Globus pallidus (tissue), 1 donor: ENCODE data around the gene SPTAN1.
"Not testable (repeated sequence)": the region's sequence is repeated elsewhere in the genome, so short reads cannot be mapped to it uniquely, and the experiment has no call there.

Experiments
- DNase-seq: peaks from one replicate; pipeline ENCODE4 v3.0.0-alpha.2; 2015; ENCODE audit warnings: low spot score

The SPTAN1 gene

GRCh38 chr9:128553728-128554127 is 1.3 kb downstream of the SPTAN1 start:
- DNase-seq: no peak

- DNase-seq: no peak
Measured at GRCh38 chr9:128554155-128554862, 1.9 kb downstream of the SPTAN1 start.

DNA sequence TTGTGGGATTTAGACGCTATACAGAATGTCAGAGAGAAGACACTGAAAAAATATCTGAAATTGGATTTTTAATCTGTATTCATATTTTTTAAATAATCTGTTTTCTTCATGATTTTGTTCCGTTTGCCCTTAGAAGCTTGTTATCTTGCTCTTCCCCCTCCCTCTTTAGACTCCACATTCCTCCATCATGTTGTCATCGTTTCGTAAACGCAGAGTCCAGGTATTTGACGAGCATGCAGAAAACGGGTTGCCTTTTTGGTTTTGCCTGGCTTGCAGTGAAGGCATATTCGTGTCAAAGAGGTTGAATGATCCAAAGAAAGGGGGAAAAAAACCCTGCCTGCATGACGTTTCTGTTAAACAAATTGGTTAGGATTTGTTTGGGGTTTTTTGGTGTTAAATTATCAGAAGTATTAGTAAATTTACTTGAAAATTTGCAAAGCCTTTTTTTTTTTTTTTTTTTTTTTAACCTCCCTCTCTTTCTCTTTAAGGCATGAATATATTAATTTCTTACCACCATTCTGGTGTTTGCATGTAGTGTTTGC is 2.9 kb downstream of the SPTAN1 start:
- no peak for DNase-seq

DNA sequence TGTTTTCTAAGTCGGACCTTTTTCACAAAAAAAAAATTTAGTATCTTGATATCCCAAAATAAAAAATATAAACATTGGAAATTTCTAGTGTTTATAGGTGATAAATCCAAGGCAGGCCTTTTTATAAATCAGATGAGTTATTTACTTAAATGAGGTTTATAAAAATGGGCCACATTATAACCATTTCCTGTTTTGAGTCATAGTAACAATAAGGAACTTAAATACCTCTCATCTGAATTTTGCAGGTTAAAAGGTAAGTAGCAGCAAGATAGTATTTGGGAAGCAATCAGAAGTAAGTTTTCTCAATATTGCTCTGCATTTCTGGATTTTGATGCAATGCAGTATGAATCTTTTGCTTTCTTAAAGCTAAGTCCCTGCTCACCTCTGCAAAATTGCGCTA is 3.9 kb downstream of the SPTAN1 start:
- no peak for DNase-seq

DNA sequence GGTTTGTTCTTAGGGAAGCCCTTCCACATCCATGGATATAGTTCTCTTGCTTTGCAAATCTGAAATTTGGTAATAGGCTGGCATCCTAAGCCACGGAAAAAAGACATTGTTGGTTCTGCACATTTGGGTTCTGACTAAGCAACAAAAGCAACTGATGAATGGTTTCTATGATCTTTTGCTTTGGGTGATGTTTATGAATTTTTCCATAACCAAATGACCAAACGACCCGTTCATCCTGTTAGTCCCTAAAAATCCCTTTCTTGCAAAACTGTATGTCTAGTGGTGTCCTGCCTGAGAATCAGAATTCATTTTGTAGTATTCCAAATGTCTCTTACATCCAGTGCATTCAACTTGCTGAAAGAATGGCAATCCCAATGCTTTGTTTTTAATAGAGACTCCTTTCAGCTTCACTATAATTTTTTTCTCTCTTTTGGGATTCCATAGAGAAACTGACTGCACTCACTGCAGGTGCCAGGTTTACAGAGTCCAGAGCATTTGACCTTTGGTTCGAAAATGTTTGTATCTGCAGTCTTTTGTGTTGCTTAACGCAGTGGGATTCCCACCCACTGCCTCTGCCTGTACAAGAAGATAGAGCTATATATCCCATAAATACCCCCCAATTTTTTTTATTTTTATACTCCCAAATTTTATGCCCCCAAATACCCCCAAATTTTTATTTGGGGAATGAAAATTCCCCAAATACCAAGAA is 4.7 kb downstream of the SPTAN1 start:
- no peak for DNase-seq

- DNase-seq: peak; percentile 92
Measured at GRCh38 chr9:128558431-128559310, 6.3 kb downstream of the SPTAN1 start.

GRCh38 chr9:128565578-128565977 is 13.2 kb downstream of the SPTAN1 start:
- DNase-seq: no peak

DNA sequence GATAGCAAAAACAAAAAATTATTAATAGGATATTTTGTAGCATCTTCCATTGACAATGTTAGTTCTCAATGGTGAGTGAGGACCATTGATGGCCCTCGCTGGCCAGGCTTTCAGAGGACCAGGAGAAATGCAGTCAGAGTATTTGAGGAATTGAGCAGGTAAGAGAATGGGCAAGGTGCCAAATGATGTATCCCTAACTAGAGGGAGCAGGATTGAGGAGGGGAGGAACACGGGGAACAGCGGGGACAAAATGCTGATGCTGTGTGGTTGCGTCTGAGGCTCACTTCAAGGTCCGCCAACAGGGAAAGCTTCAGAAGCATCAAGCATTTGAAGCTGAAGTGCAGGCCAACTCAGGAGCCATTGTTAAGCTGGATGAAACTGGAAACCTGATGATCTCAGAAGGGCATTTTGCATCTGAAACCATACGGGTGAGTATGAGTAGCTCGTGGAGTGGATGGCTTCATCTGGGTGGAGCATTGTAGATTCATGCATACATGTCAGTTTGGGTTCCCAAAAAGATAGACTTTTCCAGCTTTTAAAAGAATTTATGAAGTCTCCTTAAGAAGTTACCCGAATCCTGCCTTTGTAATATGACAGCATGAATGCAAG is 16.2 kb downstream of the SPTAN1 start:
- no peak for DNase-seq

GRCh38 chr9:128575469-128575868 is 23.1 kb downstream of the SPTAN1 start:
- DNase-seq: peak; percentile 54

DNA sequence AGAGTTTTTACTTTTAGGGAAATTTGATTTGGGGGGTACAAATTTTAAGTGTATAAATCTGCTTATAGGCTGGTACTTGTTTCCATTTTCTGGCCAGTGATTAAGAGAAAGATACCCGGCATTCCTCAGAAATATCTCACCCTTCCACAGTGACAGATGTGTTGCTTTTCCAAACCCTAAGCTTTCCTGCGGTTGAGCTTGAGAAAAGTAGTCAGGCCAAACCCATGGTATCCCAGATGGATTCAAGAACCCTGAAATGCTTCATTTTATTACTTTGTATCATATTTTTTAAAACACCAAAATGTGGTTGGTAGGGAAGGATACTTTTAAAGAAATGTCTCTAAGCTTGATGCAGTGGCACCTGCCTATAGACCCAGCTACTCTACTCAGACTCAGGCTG is 23.5 kb downstream of the SPTAN1 start:
- no peak for DNase-seq

- DNase-seq: no peak
Measured at GRCh38 chr9:128577206-128577605, 24.8 kb downstream of the SPTAN1 start.

DNA sequence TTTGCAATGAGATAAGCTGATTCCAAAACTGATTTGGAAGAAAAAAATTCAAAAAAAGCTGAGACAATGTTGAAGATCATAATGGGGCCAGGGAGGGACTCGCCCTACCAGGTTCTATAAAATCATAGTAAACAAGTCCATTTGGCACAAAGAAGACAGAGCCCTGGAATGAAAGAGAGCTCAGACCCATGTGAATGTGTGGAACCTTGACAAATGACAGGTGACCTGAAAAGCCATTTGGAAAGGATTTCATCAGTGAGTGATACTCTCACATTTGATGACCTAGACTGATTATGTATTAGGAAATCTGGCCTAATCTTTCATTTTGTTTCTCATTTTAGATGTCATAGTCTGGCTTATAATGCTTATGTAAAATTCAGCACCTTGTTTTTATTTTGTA is 26.8 kb downstream of the SPTAN1 start:
- DNase-seq: no peak

- DNase-seq: no peak
Measured at GRCh38 chr9:128580731-128581130, 28.3 kb downstream of the SPTAN1 start.

DNA sequence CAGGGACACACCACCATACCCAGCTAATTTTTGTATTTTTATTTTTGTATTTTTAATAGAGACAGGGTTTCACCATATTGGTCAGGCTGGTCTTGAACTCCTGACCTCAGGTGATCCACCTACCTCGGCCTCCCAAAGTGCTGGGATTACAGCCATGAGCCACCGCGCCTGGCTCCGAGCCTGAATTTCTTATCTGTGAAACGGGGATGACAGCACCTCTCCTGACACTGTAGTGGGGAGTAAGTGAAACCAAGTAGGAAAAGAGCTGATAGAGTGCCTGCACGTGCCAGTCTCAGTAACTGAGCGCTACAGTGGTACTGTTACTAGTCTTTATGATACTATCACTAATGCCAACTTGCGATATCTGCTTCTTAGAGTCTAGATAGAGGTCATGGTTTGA is 32.8 kb downstream of the SPTAN1 start:
- DNase-seq: not testable (repeated sequence)

GRCh38 chr9:128586934-128587333 is 34.5 kb downstream of the SPTAN1 start:
- DNase-seq: not testable (repeated sequence)

GRCh38 chr9:128587453-128587852 is 35.1 kb downstream of the SPTAN1 start:
- no peak for DNase-seq

- no peak for DNase-seq
Measured at GRCh38 chr9:128588581-128589233, 36.3 kb downstream of the SPTAN1 start.

GRCh38 chr9:128593039-128593438 is 40.7 kb downstream of the SPTAN1 start:
- DNase-seq: no peak

DNA sequence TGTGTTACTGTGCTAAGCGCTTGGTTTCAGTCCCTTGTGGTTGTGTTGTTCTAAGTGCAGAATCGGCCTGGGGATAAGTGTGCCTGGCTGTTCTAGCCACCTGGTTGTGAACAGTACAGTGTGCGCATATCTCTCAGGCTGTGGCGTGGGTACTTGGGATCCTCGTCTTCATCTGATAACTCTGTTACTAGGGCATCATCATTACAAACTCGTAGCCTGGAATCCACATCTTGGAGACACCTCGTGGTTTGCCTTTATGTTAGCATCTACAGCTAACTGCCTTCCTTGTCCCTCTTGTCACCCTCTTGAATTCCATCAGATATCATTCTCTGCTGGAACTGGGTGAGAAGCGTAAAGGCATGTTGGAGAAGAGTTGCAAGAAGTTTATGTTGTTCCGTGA is 41.5 kb downstream of the SPTAN1 start:
- no peak for DNase-seq

- DNase-seq: no peak
Measured at GRCh38 chr9:128595471-128595870, 43.1 kb downstream of the SPTAN1 start.

DNA sequence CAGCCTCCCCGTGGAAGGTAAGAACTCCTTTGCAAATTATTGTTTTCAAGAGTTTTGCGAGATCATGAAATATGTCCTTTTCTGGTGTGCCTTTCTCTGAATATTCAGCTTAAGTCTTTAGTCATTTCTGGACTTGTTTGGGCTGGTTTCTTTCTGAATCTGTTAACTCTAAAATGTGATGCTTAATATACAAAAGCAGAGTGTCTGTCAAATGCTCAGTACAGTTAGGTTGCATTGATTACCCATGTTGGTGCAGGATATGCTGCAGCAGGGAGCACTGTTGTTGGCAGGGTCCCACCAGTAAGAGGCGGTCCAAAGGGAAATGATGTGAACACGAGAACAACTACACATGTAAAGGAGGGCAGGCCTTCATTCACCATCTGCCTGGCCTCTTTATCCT is 47.7 kb downstream of the SPTAN1 start:
- DNase-seq: no peak
